T-cell (primary cell): ENCODE measurements around the gene LCN6. TPM values are rescaled to one million over a fixed set of nuclear protein-coding genes. Genes with fewer than 3 reads are reported as not detected.
"Not testable (repeated sequence)": the region's sequence is repeated elsewhere in the genome, so short reads cannot be mapped to it uniquely, and the experiment has no call there.

Source experiments
- ATAC-seq, 4 experiments: fragments of 200-7000 bp in 3 of 4; fragments of 150-1000 bp in 1 of 4; cut with Tn5 transposase; replicated peaks in 1 of 4; 1 replicate in 3 of 4; 2 replicates in 1 of 4; pipeline ENCODE4 v1.10.0; 2021; ENCODE audit warnings: moderate library complexity in 3 of 4, mild to moderate bottlenecking in 2 of 4, moderate number of reproducible peaks in 1 of 4
- CTCF ChIA-PET, 2 donors: fragments of 300-600 bp; sonication (Branson Sonifier 250); formaldehyde crosslinking; loops; one replicate each; lab custom pipeline; 2022; ENCODE audit warnings: antibody characterized with exemption in 2 of 2; lab: Charles Lee
- POLR2A ChIA-PET, 2 donors: fragments of 300-600 bp; sonication (Branson Sonifier 250); formaldehyde crosslinking; loops; one replicate each; lab custom pipeline; 2022; ENCODE audit warnings: antibody characterized with exemption in 2 of 2; lab: Charles Lee
- DNase-seq, 35 experiments: peaks; one replicate each; pipeline versions ENCODE4 v3.0.0 to v3.0.0-alpha.2; 2013 to 2023
- H3K27ac ChIP-seq: one replicate; pipeline ENCODE4 v1.5.1; 2013; ENCODE audit warnings: low read length
- H3K27me3 ChIP-seq, 2 experiments: replicated peaks in 1 of 2; 1 replicate in 1 of 2; 2 replicates in 1 of 2; pipeline versions ENCODE4 v1.6.1 to v1.7.0; 2013; ENCODE audit warnings: low read length in 1 of 2, mixed read lengths in 1 of 2; ENCODE audit not compliant: control insufficient read depth in 2 of 2, insufficient read depth in 2 of 2; ENCODE audit errors: extremely low read depth in 1 of 2
- H3K36me3 ChIP-seq, 2 donors: 1 replicate in 1 of 2; 2 replicates in 1 of 2; pipeline versions ENCODE4 v1.6.1 to v1.7.0; 2013; ENCODE audit warnings: low read length in 1 of 2; ENCODE audit not compliant: control insufficient read depth in 2 of 2, insufficient read depth in 1 of 2; ENCODE audit errors: extremely low read depth in 1 of 2
- H3K4me1 ChIP-seq, 2 experiments: 1 replicate in 1 of 2; 2 replicates in 1 of 2; pipeline versions ENCODE4 v1.6.1 to v1.7.0; 2013; ENCODE audit warnings: low read length in 2 of 2, mixed read lengths in 1 of 2; ENCODE audit not compliant: insufficient read depth in 2 of 2, control insufficient read depth in 1 of 2; ENCODE audit errors: extremely low read depth in 1 of 2
- H3K4me3 ChIP-seq, 2 donors: 1 replicate in 1 of 2; 2 replicates in 1 of 2; pipeline versions ENCODE4 v1.5.1 to v1.7.0; 2013; ENCODE audit warnings: mild to moderate bottlenecking in 2 of 2, low read length in 1 of 2, moderate library complexity in 1 of 2; ENCODE audit not compliant: control insufficient read depth in 1 of 2; ENCODE audit errors: extremely low read depth in 1 of 2
- H3K9me3 ChIP-seq: 2 replicates; pipeline ENCODE4 v1.7.0; 2013
- H3K27ac Mint-ChIP-seq, 2 donors: one replicate each; pipeline ENCODE4 v1.8.0; 2020 to 2021; ENCODE audit warnings: mild to moderate bottlenecking in 2 of 2, mixed read lengths in 2 of 2
- H3K27me3 Mint-ChIP-seq, 2 donors: one replicate each; pipeline ENCODE4 v1.8.0; 2021 to 2022; ENCODE audit warnings: mixed read lengths in 2 of 2
- H3K36me3 Mint-ChIP-seq: one replicate; pipeline ENCODE4 v1.8.0; 2021; ENCODE audit warnings: mixed read lengths
- H3K4me1 Mint-ChIP-seq, 3 donors: one replicate each; pipeline ENCODE4 v1.8.0; 2020 to 2022; ENCODE audit warnings: mixed read lengths in 3 of 3, mild to moderate bottlenecking in 1 of 3
- H3K4me3 Mint-ChIP-seq, 3 donors: one replicate each; pipeline ENCODE4 v1.8.0; 2020 to 2022; ENCODE audit warnings: mild to moderate bottlenecking in 3 of 3, mixed read lengths in 3 of 3, moderate library complexity in 3 of 3
- H3K9me3 Mint-ChIP-seq, 3 donors: one replicate each; pipeline ENCODE4 v1.8.0; 2020 to 2022; ENCODE audit warnings: mixed read lengths in 3 of 3
- WGBS: methylation state at CpG from one replicate; pipeline ENCODE4 v1.1.5; 2013; ENCODE audit warnings: missing lambda C conversion rate; ENCODE audit not compliant: insufficient coverage; 5-methylcytosine and 5-hydroxymethylcytosine counted together
- total RNA-seq, 35 experiments: library from RNA in 6 of 35; stranded (reverse) in 6 of 35; fragments of 120-200 nt in 1 of 35; gene quantifications; one replicate each; pipeline versions ENCODE4 v1.2.1 to v1.2.4 and lab custom pipeline; 2013 to 2026

The LCN6 gene
- total RNA-seq, 5 donors from 2014 or later (not counting 1 experiment from before 2014, with no cell fraction given): not detected

- CTCF ChIA-PET: no interaction called here
- 92% methylated on average over 7 of the region's 7 CpGs for WGBS
These were observed 37.8 kb downstream of the LCN6 start for GRCh38 chr9:136710543-136710942.

GRCh38 chr9:136709454-136710109 lies 38.7 kb downstream of the LCN6 start:
- Histone ChIP-seq H3K27me3 (peaks cover 0 to 60% of the 10 kb centered on the region in 2 experiments), H3K4me1 (peaks cover 0 to 13% of the 10 kb centered on the region in 2 experiments), H3K27ac (no peak overlapping the region), H3K36me3 (no peaks in the 10 kb centered on the region), H3K4me3 (no peak overlapping the region), H3K9me3 (no peaks in the 10 kb centered on the region)
- Mint-ChIP-seq H3K27ac (no peak overlapping the region), H3K4me1 (peaks cover 4 to 11% (median 9%) of the 10 kb centered on the region in 3 donors), H3K9me3 (no peaks in the 10 kb centered on the region), H3K36me3 (no peaks in the 10 kb centered on the region), H3K4me3 (no peak overlapping the region), H3K27me3 (peaks cover 8 to 46% of the 10 kb centered on the region in 2 donors)
- CTCF ChIA-PET: no interaction called here
- 87% methylated on average over 24 of the region's 24 CpGs for WGBS
- no peak for DNase-seq
- ATAC-seq: no peak
- POLR2A ChIA-PET: no interaction called here

More at GRCh38 chr9:136710543-136710942, 37.8 kb downstream of the LCN6 start:
- POLR2A ChIA-PET: no interaction called here
- Mint-ChIP-seq H3K36me3 (no peaks in the 10 kb centered on the region), H3K27me3 (peaks cover 8 to 45% of the 10 kb centered on the region in 2 donors), H3K4me3 (peak overlapping the region in 1 of 3 donors; percentile 77), H3K4me1 (peaks cover 4 to 11% (median 9%) of the 10 kb centered on the region in 3 donors), H3K9me3 (no peaks in the 10 kb centered on the region), H3K27ac (no peak overlapping the region)
- Histone ChIP-seq H3K4me1 (peaks cover 0 to 13% of the 10 kb centered on the region in 2 experiments), H3K9me3 (no peaks in the 10 kb centered on the region), H3K4me3 (no peak overlapping the region), H3K36me3 (no peaks in the 10 kb centered on the region), H3K27ac (no peak overlapping the region), H3K27me3 (peaks cover 0 to 66% of the 10 kb centered on the region in 2 experiments)
- no peak for ATAC-seq
- no peak for DNase-seq

GRCh38 chr9:136707849-136708517 lies 40.3 kb downstream of the LCN6 start:
- ChIA-PET CTCF (interaction anchor here in 1 of 2 donors (0.6 kb wide), 1 partner anchor 66 kb away, joined by 3 read pairs; no protein-coding TSS in a partner anchor), POLR2A (no interaction called here)
- Mint-ChIP-seq H3K4me1 (peaks cover 4 to 11% (median 7%) of the 10 kb centered on the region in 3 donors), H3K4me3 (no peak overlapping the region), H3K36me3 (no peaks in the 10 kb centered on the region), H3K27ac (no peak overlapping the region), H3K27me3 (peaks cover 8 to 33% of the 10 kb centered on the region in 2 donors), H3K9me3 (no peaks in the 10 kb centered on the region)
- Histone ChIP-seq H3K27me3 (peaks cover 0 to 44% of the 10 kb centered on the region in 2 experiments), H3K4me3 (no peak overlapping the region), H3K4me1 (peaks cover 0 to 10% of the 10 kb centered on the region in 2 experiments), H3K9me3 (no peaks in the 10 kb centered on the region), H3K36me3 (no peaks in the 10 kb centered on the region), H3K27ac (no peak overlapping the region)
- ATAC-seq (no peak), DNase-seq (no peak)
- WGBS: 88% methylated on average over 20 of the region's 22 CpGs

GRCh38 chr9:136707011-136707410 lies 41.3 kb downstream of the LCN6 start:
- peaks cover 0 to 40% of the 10 kb centered on the region in 2 experiments for H3K27me3 ChIP-seq
- H3K4me3 Mint-ChIP-seq: no peak overlapping the region
- H3K9me3 Mint-ChIP-seq: no peaks in the 10 kb centered on the region
- H3K4me1 Mint-ChIP-seq: peaks cover 4 to 11% (median 7%) of the 10 kb centered on the region in 3 donors
- DNase-seq (no peak), ATAC-seq (no peak)
- no peaks in the 10 kb centered on the region for H3K36me3 Mint-ChIP-seq
- peaks cover 0 to 7% of the 10 kb centered on the region in 2 experiments for H3K4me1 ChIP-seq
- H3K9me3 ChIP-seq: no peaks in the 10 kb centered on the region
- no peaks in the 10 kb centered on the region for H3K36me3 ChIP-seq
- H3K27ac Mint-ChIP-seq: no peak overlapping the region
- ChIA-PET POLR2A (no interaction called here), CTCF (no interaction called here)
- 99% methylated on average over 7 of the region's 7 CpGs for WGBS
- no peak overlapping the region for H3K4me3 ChIP-seq
- H3K27ac ChIP-seq: no peak overlapping the region
- H3K27me3 Mint-ChIP-seq: peaks cover 8 to 33% of the 10 kb centered on the region in 2 donors

- no peak for ATAC-seq
- DNase-seq: no peak
- no peaks in the 10 kb centered on the region for H3K36me3 Mint-ChIP-seq
- ChIA-PET CTCF (interaction anchor here in 1 of 2 donors (1.1 kb wide), 1 partner anchor 24 kb away, joined by 3 read pairs; no protein-coding TSS in a partner anchor), POLR2A (no interaction called here)
- H3K4me1 Mint-ChIP-seq: peaks cover 10 to 12% (median 11%) of the 10 kb centered on the region in 3 donors
- Histone ChIP-seq H3K9me3 (no peaks in the 10 kb centered on the region), H3K4me1 (peaks cover 0 to 12% of the 10 kb centered on the region in 2 experiments), H3K4me3 (no peak overlapping the region), H3K27ac (no peak overlapping the region), H3K27me3 (peaks cover 0 to 38% of the 10 kb centered on the region in 2 experiments), H3K36me3 (no peaks in the 10 kb centered on the region)
- H3K27ac Mint-ChIP-seq: no peak overlapping the region
- H3K27me3 Mint-ChIP-seq: peaks cover 4 to 20% of the 10 kb centered on the region in 2 donors
- H3K9me3 Mint-ChIP-seq: no peaks in the 10 kb centered on the region
- no peak overlapping the region for H3K4me3 Mint-ChIP-seq
- no CpG with 5 or more reads among the region's 7 CpGs for WGBS
These were observed 42.8 kb downstream of the LCN6 start for GRCh38 chr9:136705564-136705963.

GRCh38 chr9:136704741-136705140 lies 43.6 kb downstream of the LCN6 start:
- peaks cover 0 to 13% of the 10 kb centered on the region in 2 donors for H3K27me3 Mint-ChIP-seq
- peaks cover 0 to 17% of the 10 kb centered on the region in 2 experiments for H3K4me1 ChIP-seq
- CTCF ChIA-PET: not testable (repeated sequence)

More at GRCh38 chr9:136704741-136705140, 43.6 kb downstream of the LCN6 start:
- H3K36me3 Mint-ChIP-seq, H3K27ac ChIP-seq, H3K9me3 Mint-ChIP-seq, H3K4me3 ChIP-seq, POLR2A ChIA-PET, H3K9me3 ChIP-seq, H3K27ac Mint-ChIP-seq, H3K4me3 Mint-ChIP-seq, H3K36me3 ChIP-seq, DNase-seq, ATAC-seq: not testable (repeated sequence)
- peaks cover 0 to 38% of the 10 kb centered on the region in 2 experiments for H3K27me3 ChIP-seq
- 100% methylated on average over 3 of the region's 8 CpGs for WGBS
- peaks cover 15 to 17% (median 16%) of the 10 kb centered on the region in 3 donors for H3K4me1 Mint-ChIP-seq
